Heart right ventricle (tissue), 16 donors: ENCODE results near the gene PCMTD2. TPM values are rescaled to one million over a fixed set of nuclear protein-coding genes. Genes with fewer than 3 reads are reported as not detected.
"Not testable (repeated sequence)": the region's sequence is repeated elsewhere in the genome, so short reads cannot be mapped to it uniquely, and the experiment has no call there.

ENCODE experiments used
- ATAC-seq, 8 donors: fragments of 200-7000 bp; cut with Tn5 transposase; one replicate each; pipeline ENCODE4 v1.9.1; 2020; ENCODE audit warnings: mild to moderate bottlenecking in 8 of 8, moderate library complexity in 8 of 8, moderate number of reproducible peaks in 1 of 8
- DNase-seq, 2 donors: peaks; one replicate each; pipeline ENCODE4 v3.0.0-alpha.2; 2020
- H3K27ac ChIP-seq, 10 donors: fragments of 200-600 bp; sonication (generic) in 2 of 10; one replicate each; pipeline versions ENCODE4 v1.5.0 to v1.8.0; 2020 to 2022; ENCODE audit warnings: mild to moderate bottlenecking in 3 of 10
- H3K27me3 ChIP-seq, 7 donors: fragments of 200-600 bp; one replicate each; pipeline ENCODE4 v1.8.0; 2021 to 2022; ENCODE audit warnings: mild to moderate bottlenecking in 2 of 7
- H3K36me3 ChIP-seq, 9 donors: fragments of 200-600 bp; sonication (generic) in 1 of 9; one replicate each; pipeline versions ENCODE4 v1.5.0 to v1.8.0; 2020 to 2022; ENCODE audit warnings: mild to moderate bottlenecking in 2 of 9
- H3K4me1 ChIP-seq, 9 donors: fragments of 200-600 bp; sonication (generic) in 1 of 9; one replicate each; pipeline versions ENCODE4 v1.5.0 to v1.8.0; 2020 to 2022; ENCODE audit warnings: mild to moderate bottlenecking in 4 of 9
- H3K4me3 ChIP-seq, 10 donors: fragments of 200-600 bp; sonication (generic) in 2 of 10; one replicate each; pipeline versions ENCODE4 v1.5.0 to v1.8.0; 2020 to 2022; ENCODE audit warnings: mild to moderate bottlenecking in 7 of 10, moderate library complexity in 2 of 10
- H3K9me3 ChIP-seq, 11 donors: fragments of 200-600 bp in 10 of 11; sonication (generic) in 2 of 11; one replicate each; pipeline versions ENCODE4 v1.5.0 to v1.8.0; 2013 to 2022; ENCODE audit warnings: mild to moderate bottlenecking in 2 of 11, control low read depth in 1 of 11, moderate library complexity in 1 of 11
- WGBS, 2 donors: extraction: QIAGEN DNeasy Blood & Tissue Kit; methylation state at CpG; one replicate each; pipeline ENCODE4 v1.1.7; 2013; ENCODE audit warnings: inconsistent platforms in 1 of 2; 5-methylcytosine and 5-hydroxymethylcytosine counted together
- intact Hi-C, 10 donors: fragments of 100-400 bp; cut with DNase I; formaldehyde crosslinking; loops; one replicate each; pipeline versions ENCODE4 v1.11.1 to v1.14.2; 2022
- polyA plus RNA-seq, 2 donors: library from polyadenylated mRNA; stranded (reverse); fragments of 200-250 nt; gene quantifications; one replicate each; pipeline ENCODE4 v1.2.3, GENCODE V29; 2013
- total RNA-seq, 10 donors: library from RNA; stranded (reverse); fragmentation: NEBNext Ultra II Directional in 3 of 10; extraction: Animal tissue kit (Norgen Biotek cat#: 25700) in 3 of 10; gene quantifications; one replicate each; pipeline versions ENCODE4 v1.2.1 to v1.2.4, GENCODE V29; 2021 to 2023
- TF ChIP-seq, protein P1 (sequence below), 9 donors: fragments of 200-600 bp; sonication (generic) in 2 of 9; IDR thresholded peaks; one replicate each; pipeline versions ENCODE4 v1.5.0 to v1.8.0; 2021 to 2022; ENCODE audit warnings: antibody characterized with exemption in 9 of 9, mild to moderate bottlenecking in 5 of 9, moderate library complexity in 1 of 9
- donor health status: Arrhythmogenic right ventricular cardiomyopathy.
- donor health status: ischemic (EF 13 %, LVEDD 7.1; RV severe dilation, severe dysfunction).
- donor health status: healthy with polysubstance abuse.
- donor health status: DM: no; HTN: yes; CAD: no.
- donor health status: DM: no; HTN: no; CAD: no.
- donor health status: ischemic (EF 25% LVEDD 6.9; RV normal size, moderate dysfunction).
- donor health status: ischemic (EF 25% LVEDD 5.7; RV mildly dilated, moderate dysfunction).
- donor health status: healthy.
- donor health status: DM: yes; HTN: yes; CAD: no.
- donor health status: Ischemic cardiomyopathy.
- donor health status: ischemic (EF 35%, LVEDD 5.7; RV mildly dilated, moderate dysfunction).
- donor health status: nonischemic (EF 11% LVEDD 7.7; RV severe dilation, severe dysfunction).
- donor health status: DM: yes; HTN: yes; CAD: no.
- donor health status: PGD.
- donor health status: ischemic (EF 29% LVEDD 5.4; RV normal size, mild dysfunction).
- donor health status: nonischemic (EF 23%, LVEDD 6.1; RV moderate dilation, normal function).

The PCMTD2 gene
- total and polyA plus RNA-seq, 12 donors, result 11.7 to 83.5 (median 67.9) TPM

DNA sequence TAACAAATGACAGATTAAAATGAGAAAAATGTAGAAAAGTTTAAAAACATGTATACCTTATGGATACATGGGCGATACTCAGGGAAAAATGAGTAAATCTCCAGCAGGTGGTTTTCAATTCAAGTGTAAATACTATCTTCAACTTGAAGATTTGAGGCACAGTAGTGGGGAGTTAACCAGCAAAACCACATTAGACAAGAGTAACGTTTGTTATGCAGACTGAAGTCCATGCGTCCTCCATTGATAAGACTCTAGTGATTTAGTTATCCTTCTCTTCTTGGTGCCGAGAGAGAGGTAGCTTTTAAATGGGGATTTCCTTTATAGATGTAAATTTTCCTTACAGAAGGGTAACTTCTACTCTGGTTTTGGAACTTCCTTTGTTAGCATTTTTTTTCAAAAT, 28.1 kb downstream of the PCMTD2 start:
- peaks cover 0 to 6% (median 0%) of the 10 kb centered on the region in 11 donors for H3K9me3 ChIP-seq
- no peaks in the 10 kb centered on the region for H3K36me3 ChIP-seq
- DNase-seq (no peak), ATAC-seq (no peak)
- H3K4me3 ChIP-seq, result no peak overlapping the region
- 70 to 76% methylated on average over 4 of the region's 4 CpGs for WGBS, 2 donors
- TF ChIP-seq, protein P1, sequence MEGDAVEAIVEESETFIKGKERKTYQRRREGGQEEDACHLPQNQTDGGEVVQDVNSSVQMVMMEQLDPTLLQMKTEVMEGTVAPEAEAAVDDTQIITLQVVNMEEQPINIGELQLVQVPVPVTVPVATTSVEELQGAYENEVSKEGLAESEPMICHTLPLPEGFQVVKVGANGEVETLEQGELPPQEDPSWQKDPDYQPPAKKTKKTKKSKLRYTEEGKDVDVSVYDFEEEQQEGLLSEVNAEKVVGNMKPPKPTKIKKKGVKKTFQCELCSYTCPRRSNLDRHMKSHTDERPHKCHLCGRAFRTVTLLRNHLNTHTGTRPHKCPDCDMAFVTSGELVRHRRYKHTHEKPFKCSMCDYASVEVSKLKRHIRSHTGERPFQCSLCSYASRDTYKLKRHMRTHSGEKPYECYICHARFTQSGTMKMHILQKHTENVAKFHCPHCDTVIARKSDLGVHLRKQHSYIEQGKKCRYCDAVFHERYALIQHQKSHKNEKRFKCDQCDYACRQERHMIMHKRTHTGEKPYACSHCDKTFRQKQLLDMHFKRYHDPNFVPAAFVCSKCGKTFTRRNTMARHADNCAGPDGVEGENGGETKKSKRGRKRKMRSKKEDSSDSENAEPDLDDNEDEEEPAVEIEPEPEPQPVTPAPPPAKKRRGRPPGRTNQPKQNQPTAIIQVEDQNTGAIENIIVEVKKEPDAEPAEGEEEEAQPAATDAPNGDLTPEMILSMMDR (IDR thresholded peaks at IDR 0.05), result no peak
- no peaks in the 10 kb centered on the region for H3K4me1 ChIP-seq
- no peak overlapping the region for H3K27ac ChIP-seq
- H3K27me3 ChIP-seq, result no peaks in the 10 kb centered on the region
- intact Hi-C loops, result no loop called here

DNA sequence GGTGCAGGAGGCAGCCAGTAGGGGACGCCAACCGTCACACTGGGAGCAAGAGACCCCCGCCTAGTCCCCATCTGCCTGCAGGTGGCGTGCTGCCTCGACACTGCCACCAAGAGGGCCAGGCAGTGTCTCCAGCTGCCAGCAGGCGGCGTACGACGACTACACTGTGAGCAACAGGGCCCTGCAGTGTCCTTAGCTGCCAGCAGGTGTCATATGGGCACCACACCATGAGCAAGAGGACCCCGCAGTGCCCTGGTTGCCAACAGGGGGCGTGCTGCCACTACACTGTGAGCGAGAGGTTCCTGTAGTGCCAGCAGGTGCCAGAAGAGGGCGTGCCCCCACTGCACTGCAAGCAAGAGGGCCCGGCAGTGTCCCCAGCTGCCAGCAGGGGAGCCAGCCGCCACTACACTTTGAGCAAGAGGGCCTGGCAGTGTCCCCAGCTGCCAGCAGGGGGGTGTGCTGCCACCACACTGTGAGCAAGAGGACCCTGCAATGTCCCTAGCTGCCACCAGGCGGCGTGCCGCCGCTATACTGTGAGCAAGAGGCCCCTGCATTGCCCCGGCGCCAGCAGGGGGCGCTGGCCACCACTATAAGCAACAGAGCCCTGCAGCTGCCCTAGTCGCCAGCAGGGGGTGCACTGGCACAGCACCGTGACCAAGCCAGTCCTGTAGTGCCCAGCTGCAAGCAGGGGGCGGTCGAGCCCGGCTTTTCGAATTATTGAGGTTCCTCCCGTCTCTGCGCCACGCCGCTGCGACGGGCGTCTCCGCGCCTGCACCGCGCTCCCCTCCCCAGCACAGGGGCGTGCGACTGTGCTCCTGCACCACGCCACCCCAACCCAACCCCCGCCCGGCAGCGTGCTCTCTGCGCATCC, 30.3 kb downstream of the PCMTD2 start:
- peak; percentile 58 to 96 (median 93) for ATAC-seq
- H3K4me3 ChIP-seq, H3K27ac ChIP-seq, H3K36me3 ChIP-seq, H3K4me1 ChIP-seq, H3K9me3 ChIP-seq, intact Hi-C loops, H3K27me3 ChIP-seq: not testable (repeated sequence)
- peak; percentile 75 to 78 for DNase-seq
- TF ChIP-seq, protein P1 (IDR thresholded peaks at IDR 0.05), result peak; percentile 56 to 92 (median 78)
- 80% methylated on average over 43 to 46 of the region's 46 CpGs for WGBS, 2 donors

DNA sequence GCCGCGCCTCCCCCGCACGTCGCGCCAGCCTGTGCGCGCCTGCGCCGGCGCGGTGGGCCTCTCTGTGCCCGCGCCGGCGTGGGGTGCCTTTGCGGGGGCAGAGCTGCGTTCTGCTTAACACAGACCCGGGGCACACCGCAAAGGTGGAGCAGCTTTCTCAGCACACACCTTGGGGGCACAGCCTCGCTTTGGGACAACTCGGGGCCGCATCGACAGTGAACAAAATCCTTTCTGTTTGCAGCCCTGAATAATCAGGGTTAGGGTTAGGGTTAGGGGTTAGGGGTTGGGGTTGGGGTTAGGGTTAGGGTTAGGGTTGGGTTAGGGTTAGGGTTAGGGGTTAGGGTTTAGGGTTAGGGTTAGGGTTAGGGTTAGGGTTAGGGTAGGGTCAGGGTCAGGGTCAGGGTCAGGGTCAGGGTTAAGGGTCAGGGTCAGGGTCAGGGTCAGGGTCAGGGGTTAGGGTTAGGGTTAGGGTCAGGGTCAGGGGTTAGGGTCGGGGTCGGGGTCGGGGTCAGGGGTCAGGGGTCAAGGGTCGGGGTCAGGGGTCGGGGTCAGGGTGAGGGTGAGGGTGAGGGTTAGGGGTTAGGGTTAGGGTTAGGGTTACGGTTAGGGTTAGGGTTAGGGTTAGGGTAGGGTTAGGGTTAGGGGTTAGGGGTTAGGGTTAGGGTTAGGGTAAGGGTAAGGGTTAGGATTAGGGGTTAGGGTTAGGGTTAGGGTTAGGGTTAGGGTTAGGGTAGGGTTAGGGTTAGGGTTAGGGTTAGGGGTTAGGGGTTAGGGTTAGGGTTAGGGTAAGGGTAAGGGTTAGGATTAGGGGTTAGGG, 31.1 kb downstream of the PCMTD2 start:
- H3K4me3 ChIP-seq, H3K9me3 ChIP-seq, H3K27me3 ChIP-seq, H3K27ac ChIP-seq, DNase-seq, H3K36me3 ChIP-seq, H3K4me1 ChIP-seq, intact Hi-C loops: not testable (repeated sequence)
- 96% methylated on average over 24 to 30 of the region's 30 CpGs for WGBS, 2 donors
- peak in 6 of 8 donors; percentile 12 to 63 (median 34) for ATAC-seq

DNA sequence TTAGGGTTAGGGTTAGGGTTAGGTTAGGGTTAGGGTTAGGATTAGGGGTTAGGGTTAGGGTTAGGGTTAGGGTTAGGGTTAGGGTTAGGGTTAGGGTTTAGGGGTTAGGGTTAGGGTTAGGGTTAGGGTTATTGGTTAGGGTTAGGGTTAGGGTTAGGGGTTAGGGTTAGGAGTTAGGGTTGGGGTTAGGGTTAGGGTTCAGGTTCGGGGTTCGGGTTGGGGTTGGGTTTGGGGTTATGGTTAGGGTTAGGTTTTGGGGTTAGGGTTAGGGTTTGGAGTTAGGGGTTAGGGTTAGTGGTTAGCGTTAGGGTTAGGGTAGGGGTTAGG, 31.7 kb downstream of the PCMTD2 start:
- WGBS, 2 donors, result 97 to 99% methylated on average over 3 of the region's 3 CpGs
- DNase-seq, H3K27ac ChIP-seq, H3K27me3 ChIP-seq, ATAC-seq, intact Hi-C loops, H3K4me1 ChIP-seq, H3K36me3 ChIP-seq, H3K9me3 ChIP-seq, H3K4me3 ChIP-seq: not testable (repeated sequence)

DNA sequence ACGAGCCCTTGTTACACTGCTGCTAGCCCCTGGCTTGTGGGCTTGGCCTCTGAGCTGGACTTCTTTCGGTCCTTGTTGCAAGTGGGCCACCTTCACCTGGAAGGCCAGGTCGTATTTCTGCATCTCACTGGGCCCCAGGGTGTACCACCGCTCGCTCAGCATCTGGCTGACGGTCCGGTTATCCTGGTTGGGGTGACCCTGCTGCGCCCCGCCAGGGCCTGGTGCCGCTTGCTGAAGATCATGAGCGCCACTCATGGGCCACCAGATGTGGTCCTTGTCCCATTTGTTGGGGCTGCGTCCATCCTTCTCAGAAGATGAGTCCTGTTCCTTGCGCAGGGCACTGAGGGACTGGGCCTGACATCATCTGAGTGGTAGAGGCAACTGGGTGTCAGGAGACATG, 36.6 kb downstream of the PCMTD2 start:
- DNase-seq, H3K27ac ChIP-seq, H3K36me3 ChIP-seq, H3K4me1 ChIP-seq, intact Hi-C loops, H3K9me3 ChIP-seq, ATAC-seq, H3K27me3 ChIP-seq, H3K4me3 ChIP-seq: not testable (repeated sequence)
- WGBS, 2 donors, result 96 to 97% methylated on average over 7 to 8 of the region's 13 CpGs

DNA sequence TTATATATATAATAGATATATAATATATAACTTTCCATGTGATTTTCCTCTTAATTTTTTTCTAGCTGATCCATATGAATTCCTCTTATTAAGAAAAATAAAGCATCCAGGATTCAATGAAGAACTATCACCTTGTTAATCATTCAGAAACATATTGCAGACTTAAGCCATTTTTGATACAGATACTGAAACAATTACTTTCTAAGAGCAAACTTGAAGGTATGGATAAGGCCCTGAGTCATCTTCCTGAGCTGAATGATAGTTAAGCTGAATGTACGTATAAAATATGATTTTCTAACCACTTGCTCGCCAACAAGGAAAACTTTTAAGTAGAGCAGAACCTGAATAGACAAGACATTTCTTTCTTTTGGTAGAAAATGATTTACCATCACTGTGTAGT, 47.5 kb downstream of the PCMTD2 start:
- 50 to 73% methylated on average over 1 of the region's 2 CpGs for WGBS, 2 donors
- intact Hi-C loops, H3K36me3 ChIP-seq, H3K4me1 ChIP-seq, H3K4me3 ChIP-seq, H3K9me3 ChIP-seq, ATAC-seq, H3K27ac ChIP-seq, DNase-seq, H3K27me3 ChIP-seq: not testable (repeated sequence)

DNA sequence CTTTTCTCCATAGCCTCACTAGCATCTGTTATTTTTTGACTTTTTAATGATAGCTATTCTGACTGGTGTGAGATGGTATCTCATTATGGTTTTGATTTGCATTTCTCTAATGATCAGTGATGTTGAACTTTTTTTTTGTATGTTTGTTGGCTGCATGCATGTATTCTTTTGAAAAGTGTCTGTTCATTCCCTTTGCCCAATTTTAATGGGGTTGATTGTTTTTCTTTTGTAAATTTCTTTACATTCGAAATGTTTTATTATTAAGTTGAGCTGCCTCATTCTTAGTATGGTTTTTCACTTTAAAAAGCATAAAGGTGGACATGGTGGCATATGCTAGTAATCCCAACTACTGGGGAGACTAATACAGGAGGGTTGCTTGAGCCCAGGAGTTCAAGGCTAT, 58.2 kb downstream of the PCMTD2 start:
- H3K27ac ChIP-seq, intact Hi-C loops, H3K4me1 ChIP-seq, H3K4me3 ChIP-seq, H3K36me3 ChIP-seq, H3K9me3 ChIP-seq, ATAC-seq, DNase-seq: not testable (repeated sequence)
- H3K27me3 ChIP-seq, result peaks cover 0 to 33% (median 9%) of the 10 kb centered on the region in 7 donors
- WGBS, 2 donors, result 49 to 54% methylated on average over 1 of the region's 1 CpG

DNA sequence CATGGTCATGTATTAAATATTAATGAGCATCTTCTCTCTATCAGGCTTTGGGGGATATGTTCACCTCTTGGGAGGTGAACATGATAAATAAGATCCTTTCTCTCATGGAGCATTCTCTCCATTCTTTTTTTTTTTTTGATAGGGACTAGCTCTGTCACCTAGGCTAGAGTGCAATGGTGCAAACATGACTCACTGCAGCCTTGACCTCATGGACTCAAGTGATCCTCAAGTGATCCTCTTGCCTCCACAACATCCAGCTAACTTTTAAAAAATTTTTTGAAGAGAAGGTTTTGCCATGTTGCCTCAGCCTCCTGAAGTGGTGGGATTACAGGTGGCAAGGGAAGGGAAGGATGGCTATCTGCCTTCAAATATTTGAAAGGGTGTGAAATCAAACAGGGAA, 59.8 kb downstream of the PCMTD2 start:
- DNase-seq, H3K36me3 ChIP-seq, intact Hi-C loops, H3K4me1 ChIP-seq, H3K9me3 ChIP-seq, H3K4me3 ChIP-seq, ATAC-seq, H3K27ac ChIP-seq: not testable (repeated sequence)
- peaks cover 0 to 33% (median 9%) of the 10 kb centered on the region in 7 donors for H3K27me3 ChIP-seq

DNA sequence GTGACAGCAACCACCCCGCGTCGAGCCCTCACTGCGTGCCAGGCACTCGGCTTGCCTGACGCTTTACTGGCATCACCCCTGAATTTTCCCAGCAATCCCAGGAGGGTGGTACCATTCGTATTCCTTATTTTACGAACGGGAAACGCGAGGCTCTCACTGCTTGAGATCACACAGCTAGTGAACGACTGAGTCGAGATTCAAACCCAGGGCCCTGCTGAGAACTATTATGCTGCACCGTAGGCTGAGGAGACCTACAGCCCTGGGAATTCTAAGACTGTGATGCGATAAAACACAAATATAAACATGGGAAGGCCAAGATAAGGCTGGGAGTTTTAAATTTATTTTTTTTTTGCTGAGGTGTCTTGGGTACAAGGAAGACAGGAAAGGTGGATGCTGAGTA, 60.3 kb downstream of the PCMTD2 start:
- H3K4me3 ChIP-seq, intact Hi-C loops, H3K9me3 ChIP-seq, ATAC-seq, H3K4me1 ChIP-seq, H3K36me3 ChIP-seq, DNase-seq, H3K27ac ChIP-seq: not testable (repeated sequence)
- peaks cover 0 to 33% (median 9%) of the 10 kb centered on the region in 7 donors for H3K27me3 ChIP-seq
- 46 to 53% methylated on average over 9 of the region's 15 CpGs for WGBS, 2 donors
